Heart left ventricle (tissue), 16 donors: ENCODE measurements around the gene GALNT2. TPM values are rescaled to one million over a fixed set of nuclear protein-coding genes. Genes with fewer than 3 reads are reported as not detected.
A peak's percentile ranks its signal among the peaks of the same experiment; 100 is the strongest.

Experiments used
- ATAC-seq, 4 donors: fragments of 200-7000 bp; cut with Tn5 transposase; one replicate each; pipeline ENCODE4 v1.9.1; 2020 to 2022; ENCODE audit warnings: moderate library complexity in 4 of 4, mild to moderate bottlenecking in 3 of 4, moderate number of reproducible peaks in 1 of 4
- DNase-seq, 5 donors: peaks; one replicate each; pipeline ENCODE4 v3.0.0-alpha.2; 2020
- H3K27ac ChIP-seq, 12 donors: fragments of 200-600 bp; sonication (generic) in 4 of 12; one replicate each; pipeline versions ENCODE4 v1.5.0 to v1.8.0; 2016 to 2022; ENCODE audit warnings: mild to moderate bottlenecking in 2 of 12
- H3K27me3 ChIP-seq, 9 donors: fragments of 200-600 bp; sonication (generic) in 2 of 9; one replicate each; pipeline versions ENCODE4 v1.5.1 to v1.8.0; 2016 to 2022; ENCODE audit warnings: mild to moderate bottlenecking in 3 of 9
- H3K36me3 ChIP-seq, 9 donors: fragments of 200-600 bp; sonication (generic) in 2 of 9; one replicate each; pipeline versions ENCODE4 v1.5.0 to v1.8.0; 2018 to 2022; ENCODE audit warnings: mild to moderate bottlenecking in 2 of 9
- H3K4me1 ChIP-seq, 12 donors: fragments of 200-600 bp; sonication (generic) in 4 of 12; one replicate each; pipeline versions ENCODE4 v1.5.0 to v1.8.0; 2016 to 2022; ENCODE audit warnings: mild to moderate bottlenecking in 3 of 12
- H3K4me3 ChIP-seq, 12 donors: fragments of 200-600 bp; sonication (generic) in 4 of 12; one replicate each; pipeline versions ENCODE4 v1.5.0 to v1.8.0; 2017 to 2022; ENCODE audit warnings: mild to moderate bottlenecking in 9 of 12, moderate library complexity in 4 of 12
- H3K9me3 ChIP-seq, 12 donors: fragments of 200-600 bp; sonication (generic) in 4 of 12; one replicate each; pipeline versions ENCODE4 v1.5.0 to v1.8.0; 2016 to 2022; ENCODE audit warnings: mild to moderate bottlenecking in 1 of 12
- CTCF ChIP-seq, 12 donors: fragments of 200-600 bp; sonication (generic) in 4 of 12; IDR thresholded peaks; one replicate each; pipeline versions ENCODE4 v1.5.0 to v1.8.0; 2018 to 2022; ENCODE audit warnings: antibody characterized with exemption in 12 of 12, mild to moderate bottlenecking in 5 of 12
- POLR2A ChIP-seq, 2 donors: fragments of 450-650 bp; IDR thresholded peaks; one replicate each; pipeline ENCODE4 v1.6.1; 2017; ENCODE audit warnings: antibody characterized with exemption in 2 of 2, mild to moderate bottlenecking in 2 of 2, moderate library complexity in 2 of 2
- WGBS, 4 donors: extraction: QIAGEN DNeasy Blood & Tissue Kit in 2 of 4; methylation state at CpG; one replicate each; pipeline versions ENCODE4 v1.1.5 to v1.1.7; 2013 to 2018; 5-methylcytosine and 5-hydroxymethylcytosine counted together
- intact Hi-C, 10 donors: fragments of 100-400 bp; cut with DNase I; formaldehyde crosslinking; loops; one replicate each; pipeline versions ENCODE4 v1.11.1 to v1.14.2; 2022
- polyA plus RNA-seq, 2 donors: library from polyadenylated mRNA; stranded (reverse); fragments of 200-250 nt; gene quantifications; one replicate each; pipeline ENCODE4 v1.2.3, GENCODE V29; 2013
- total RNA-seq, 9 donors: library from RNA; depleted of rRNA in 2 of 9; stranded (reverse); fragments of >200 nt in 2 of 9; fragmentation: NEBNext Ultra II Directional in 3 of 9; extraction: Animal tissue kit (Norgen Biotek cat#: 25700) in 3 of 9; gene quantifications; one replicate each; pipeline versions ENCODE4 v1.1.0 to v1.2.4, GENCODE V29; 2016 to 2023
- donor health status: ischemic (EF 13 %, LVEDD 7.1; RV severe dilation, severe dysfunction).
- donor health status: healthy with polysubstance abuse.
- donor health status: DM: no; HTN: yes; CAD: no.
- donor health status: DM: no; HTN: no; CAD: no.
- donor health status: ischemic (EF 25% LVEDD 6.9; RV normal size, moderate dysfunction).
- donor health status: ischemic (EF 25% LVEDD 5.7; RV mildly dilated, moderate dysfunction).
- donor health status: healthy.
- donor health status: DM: yes; HTN: yes; CAD: no.
- donor health status: ischemic (EF 35%, LVEDD 5.7; RV mildly dilated, moderate dysfunction).
- donor health status: nonischemic (EF 11% LVEDD 7.7; RV severe dilation, severe dysfunction).
- donor health status: DM: yes; HTN: yes; CAD: no.
- donor health status: PGD.
- donor health status: ischemic (EF 29% LVEDD 5.4; RV normal size, mild dysfunction).
- donor health status: nonischemic (EF 23%, LVEDD 6.1; RV moderate dilation, normal function).

GALNT2 gene
- total and polyA plus RNA-seq, 11 donors = 10.1 to 44.9 (median 31.6) TPM

- intact Hi-C loops = loop anchor here in 4 of 10 donors (5.0 to 10.0 kb wide), 4 partner anchors 41 to 207 kb away; no protein-coding TSS in a partner anchor
- ATAC-seq (no peak), DNase-seq (no peak)
- Histone ChIP-seq H3K36me3 (peaks cover 0 to 4% (median 0%) of the 10 kb centered on the region in 9 donors), H3K4me1 (peaks cover 1 to 57% (median 33%) of the 10 kb centered on the region in 12 donors), H3K27me3 (no peaks in the 10 kb centered on the region), H3K27ac (no peak overlapping the region), H3K4me3 (no peak overlapping the region), H3K9me3 (no peaks in the 10 kb centered on the region)
- WGBS, 4 donors = 86 to 93% (median 91%) methylated on average over 7 of the region's 7 CpGs
- TF ChIP-seq CTCF (IDR thresholded peaks at IDR 0.05) = no peak
- TF ChIP-seq POLR2A (IDR thresholded peaks at IDR 0.05) = no peak
Measured at GRCh38 chr1:230071316-230071715, 4.3 kb downstream of the GALNT2 start.

DNA sequence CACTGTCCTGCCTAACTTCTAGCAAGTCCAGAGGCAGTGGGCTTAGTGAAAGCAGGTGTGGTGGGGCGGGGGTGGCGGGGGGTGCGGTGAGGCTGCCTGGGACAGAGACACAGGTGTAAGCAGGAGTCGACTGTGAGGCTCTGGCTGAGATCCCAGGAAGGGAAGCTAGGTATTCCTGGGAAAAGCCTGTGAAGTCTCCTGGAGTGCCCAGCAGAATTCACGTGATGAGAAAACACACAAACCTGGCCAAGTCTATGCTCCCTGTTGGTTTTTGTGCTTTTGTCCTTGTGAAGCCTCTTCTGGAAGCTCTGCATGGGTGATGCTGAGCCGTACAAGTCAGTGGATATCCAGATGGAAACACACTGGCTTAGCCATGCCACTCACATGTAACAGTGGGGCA is 5.3 kb downstream of the GALNT2 start:
- WGBS, 4 donors = 77 to 83% (median 81%) methylated on average over 6 of the region's 6 CpGs
- H3K27ac ChIP-seq = no peak overlapping the region
- no peak for ATAC-seq
- peaks cover 0 to 5% (median 0%) of the 10 kb centered on the region in 9 donors for H3K36me3 ChIP-seq
- no peaks in the 10 kb centered on the region for H3K9me3 ChIP-seq
- intact Hi-C loops = loop anchor here in 4 of 10 donors (5.0 to 10.0 kb wide), 4 partner anchors 40 to 207 kb away; no protein-coding TSS in a partner anchor
- TF ChIP-seq POLR2A (IDR thresholded peaks at IDR 0.05) = no peak
- no peak for TF ChIP-seq CTCF (IDR thresholded peaks at IDR 0.05)
- peaks cover 0 to 61% (median 35%) of the 10 kb centered on the region in 12 donors for H3K4me1 ChIP-seq
- no peak for DNase-seq
- no peak overlapping the region for H3K4me3 ChIP-seq
- no peaks in the 10 kb centered on the region for H3K27me3 ChIP-seq

GRCh38 chr1:230072866-230073265 is 5.8 kb downstream of the GALNT2 start:
- H3K9me3 ChIP-seq = no peaks in the 10 kb centered on the region
- H3K27me3 ChIP-seq = no peaks in the 10 kb centered on the region
- no peak overlapping the region for H3K27ac ChIP-seq
- 94 to 100% (median 100%) methylated on average over 1 of the region's 1 CpG for WGBS, 4 donors
- H3K4me3 ChIP-seq = no peak overlapping the region
- TF ChIP-seq POLR2A (IDR thresholded peaks at IDR 0.05) (no peak), CTCF (IDR thresholded peaks at IDR 0.05) (no peak)
- peaks cover 0 to 62% (median 37%) of the 10 kb centered on the region in 12 donors for H3K4me1 ChIP-seq
- peaks cover 0 to 5% (median 0%) of the 10 kb centered on the region in 9 donors for H3K36me3 ChIP-seq
- no peak for DNase-seq
- intact Hi-C loops = loop anchor here in 4 of 10 donors (5.0 to 10.0 kb wide), 4 partner anchors 39 to 208 kb away; no protein-coding TSS in a partner anchor
- no peak for ATAC-seq

DNA sequence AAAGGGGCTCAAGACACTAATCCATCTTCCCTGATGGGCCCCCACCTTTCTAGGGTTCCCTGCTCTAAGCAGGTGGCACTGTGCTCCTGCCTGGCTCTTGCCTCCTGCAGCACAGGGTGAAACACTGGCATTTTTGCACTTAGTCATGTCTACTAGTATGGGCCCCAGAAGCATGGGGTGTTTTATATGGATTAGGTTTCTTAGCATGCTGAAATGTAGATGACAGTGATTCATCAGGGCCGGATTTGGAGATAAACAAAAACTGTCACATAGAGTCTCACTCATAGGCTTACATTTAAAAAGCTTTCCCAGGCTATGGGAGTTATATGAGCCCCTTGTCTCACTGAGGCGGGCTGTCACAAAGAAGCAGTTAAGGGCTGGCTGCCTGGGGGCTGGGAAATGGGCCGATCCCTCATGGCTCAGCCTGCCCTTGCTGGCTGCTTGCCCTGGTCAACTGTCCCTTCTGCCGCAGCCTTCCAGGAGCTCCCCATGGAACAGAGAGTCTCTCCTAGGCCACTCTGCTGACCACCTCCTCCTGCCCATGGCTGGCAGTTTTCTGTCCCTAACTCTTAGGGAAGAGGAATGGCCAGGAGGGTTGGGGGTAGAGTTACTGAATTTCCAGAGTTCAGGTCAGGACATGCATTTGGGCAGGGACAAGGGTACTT is 6.5 kb downstream of the GALNT2 start:
- peaks cover 0 to 5% (median 0%) of the 10 kb centered on the region in 9 donors for H3K36me3 ChIP-seq
- H3K4me1 ChIP-seq = peaks cover 1 to 64% (median 36%) of the 10 kb centered on the region in 12 donors
- DNase-seq (peak in 1 of 5 donors; percentile 69), ATAC-seq (peak in 1 of 4 donors; percentile 28)
- intact Hi-C loops = loop anchor here in 4 of 10 donors (5.0 to 10.0 kb wide), 4 partner anchors 39 to 209 kb away; no protein-coding TSS in a partner anchor
- H3K4me3 ChIP-seq = no peak overlapping the region
- TF ChIP-seq CTCF (IDR thresholded peaks at IDR 0.05) (no peak), POLR2A (IDR thresholded peaks at IDR 0.05) (no peak)
- whole genome bisulfite sequencing, 4 donors = 48 to 67% (median 57%) methylated on average over 4 of the region's 4 CpGs
- H3K27me3 ChIP-seq = no peaks in the 10 kb centered on the region
- H3K9me3 ChIP-seq = no peaks in the 10 kb centered on the region
- H3K27ac ChIP-seq = no peak overlapping the region
